Activated naive CD4-positive, alpha-beta T cell treated with anti-CD3 and anti-CD28 coated beads, Interleukin-2, amount 50 U/mL, for 72 hours (primary cell): ENCODE data around the gene RNF41. TPM values are rescaled to one million over a fixed set of nuclear protein-coding genes. Genes with fewer than 3 reads are reported as not detected.
"Not testable (repeated sequence)": the region's sequence is repeated elsewhere in the genome, so short reads cannot be mapped to it uniquely, and the experiment has no call there.

Source experiments
- ATAC-seq, 2 donors: fragments of 150-1000 bp; cut with Tn5 transposase; 2 replicates each; pipeline ENCODE4 v1.10.0; 2021; ENCODE audit warnings: mild to moderate bottlenecking in 2 of 2, moderate library complexity in 2 of 2
- DNase-seq, 2 donors: peaks; one replicate each; pipeline ENCODE4 v3.0.0; 2021 to 2022; ENCODE audit warnings: low spot score in 2 of 2
- H3K27ac Mint-ChIP-seq, 2 donors: one replicate each; pipeline ENCODE4 v1.8.0; 2022; ENCODE audit warnings: mild to moderate bottlenecking in 2 of 2, mixed read lengths in 2 of 2
- H3K36me3 Mint-ChIP-seq, 2 donors: one replicate each; pipeline ENCODE4 v1.8.0; 2022; ENCODE audit warnings: mixed read lengths in 2 of 2
- H3K9me3 Mint-ChIP-seq, 2 donors: one replicate each; pipeline ENCODE4 v1.8.0; 2022; ENCODE audit warnings: mixed read lengths in 2 of 2
- total RNA-seq, 2 donors: library from RNA; stranded (reverse); gene quantifications; one replicate each; pipeline ENCODE4 v1.2.3, GENCODE V29; 2022

Gene RNF41
- total RNA-seq, 2 donors from 2014 or later, result 33.4 to 39.0 TPM

- peak overlapping the region; percentile 68 to 87 for H3K27ac Mint-ChIP-seq
- ATAC-seq (no peak), DNase-seq (no peak)
- no peaks in the 10 kb centered on the region for H3K9me3 Mint-ChIP-seq
- H3K36me3 Mint-ChIP-seq, result peaks cover 29 to 38% of the 10 kb centered on the region in 2 donors
Observed at GRCh38 chr12:56163533-56164344, 58.0 kb downstream of the RNF41 start.

- no peak for ATAC-seq
- no peak for DNase-seq
- H3K9me3 Mint-ChIP-seq, result no peaks in the 10 kb centered on the region
- peaks cover 36 to 44% of the 10 kb centered on the region in 2 donors for H3K36me3 Mint-ChIP-seq
- H3K27ac Mint-ChIP-seq, result peak overlapping the region; percentile 39 to 95
Observed at GRCh38 chr12:56162468-56163290, 59.0 kb downstream of the RNF41 start.

- peaks cover 42 to 48% of the 10 kb centered on the region in 2 donors for H3K36me3 Mint-ChIP-seq
- no peaks in the 10 kb centered on the region for H3K9me3 Mint-ChIP-seq
- ATAC-seq (no peak), DNase-seq (no peak)
- peak overlapping the region; percentile 81 to 95 for H3K27ac Mint-ChIP-seq
Observed at GRCh38 chr12:56161690-56162351, 59.9 kb downstream of the RNF41 start.

- DNase-seq (no peak), ATAC-seq (no peak)
- Mint-ChIP-seq H3K9me3 (no peaks in the 10 kb centered on the region), H3K36me3 (peaks cover 42 to 53% of the 10 kb centered on the region in 2 donors), H3K27ac (peak overlapping the region; percentile 81 to 95)
Observed at GRCh38 chr12:56160894-56161689, 60.6 kb downstream of the RNF41 start.

- H3K27ac Mint-ChIP-seq, result peak overlapping the region; percentile 95 to 98
- H3K9me3 Mint-ChIP-seq, result no peaks in the 10 kb centered on the region
- DNase-seq (peak in 1 of 2 donors; percentile 48), ATAC-seq (peak; percentile 22 to 38)
- peaks cover 42 to 61% of the 10 kb centered on the region in 2 donors for H3K36me3 Mint-ChIP-seq
Observed at GRCh38 chr12:56160193-56160763, 61.4 kb downstream of the RNF41 start.

GRCh38 chr12:56159482-56160192 lies 62.1 kb downstream of the RNF41 start:
- ATAC-seq, result no peak
- DNase-seq, result no peak
- peaks cover 42 to 62% of the 10 kb centered on the region in 2 donors for H3K36me3 Mint-ChIP-seq
- no peaks in the 10 kb centered on the region for H3K9me3 Mint-ChIP-seq
- H3K27ac Mint-ChIP-seq, result peak overlapping the region; percentile 95 to 98

GRCh38 chr12:56158926-56159461 lies 62.7 kb downstream of the RNF41 start:
- no peak for DNase-seq
- peak overlapping the region; percentile 95 to 98 for H3K27ac Mint-ChIP-seq

GRCh38 chr12:56158029-56158925 lies 63.4 kb downstream of the RNF41 start, which contains the start of gene MYL6:
Gene MYL6 (plus strand): TSS chr12:56158359. CDS start chr12:56158402, 43 bp downstream.
- peak within 1 kb of the TSS; percentile 95 to 98 for H3K27ac Mint-ChIP-seq
- H3K9me3 Mint-ChIP-seq, result no peaks in the 10 kb centered on the region
- ATAC-seq (peak; percentile 86 to 92), DNase-seq (peak; percentile 87 to 92)
- peaks cover 42 to 62% of the 10 kb centered on the region in 2 donors for H3K36me3 Mint-ChIP-seq

More at GRCh38 chr12:56158926-56159461, 62.7 kb downstream of the RNF41 start:
- peak in 1 of 2 donors; percentile 17 for ATAC-seq
- Mint-ChIP-seq H3K9me3 (no peaks in the 10 kb centered on the region), H3K36me3 (peaks cover 42 to 62% of the 10 kb centered on the region in 2 donors)

GRCh38 chr12:56157201-56158028 lies 64.3 kb downstream of the RNF41 start:
- DNase-seq, result peak in 1 of 2 donors; percentile 53
- Mint-ChIP-seq H3K36me3 (peaks cover 42 to 65% of the 10 kb centered on the region in 2 donors), H3K9me3 (no peaks in the 10 kb centered on the region), H3K27ac (peak overlapping the region; percentile 95 to 96)
- peak; percentile 17 to 59 for ATAC-seq

- H3K9me3 Mint-ChIP-seq, ATAC-seq, DNase-seq: not testable (repeated sequence)
- peak overlapping the region; percentile 95 to 96 for H3K27ac Mint-ChIP-seq
- peaks cover 42 to 65% of the 10 kb centered on the region in 2 donors for H3K36me3 Mint-ChIP-seq
Observed at GRCh38 chr12:56156464-56157200, 65.1 kb downstream of the RNF41 start.

GRCh38 chr12:56155256-56155845 lies 66.4 kb downstream of the RNF41 start:
- ATAC-seq (no peak), DNase-seq (no peak)
- no peaks in the 10 kb centered on the region for H3K9me3 Mint-ChIP-seq
- peak overlapping the region in 1 of 2 donors; percentile 2 for H3K27ac Mint-ChIP-seq
- peaks cover 29 to 52% of the 10 kb centered on the region in 2 donors for H3K36me3 Mint-ChIP-seq

GRCh38 chr12:56154818-56155217 lies 66.9 kb downstream of the RNF41 start:
- ATAC-seq, result no peak
- H3K9me3 Mint-ChIP-seq, result no peaks in the 10 kb centered on the region
- peaks cover 24 to 47% of the 10 kb centered on the region in 2 donors for H3K36me3 Mint-ChIP-seq
- DNase-seq, result no peak
- no peak overlapping the region for H3K27ac Mint-ChIP-seq
